ACC112 (cell line): ENCODE data around the gene SMS.
A peak's percentile ranks its signal among the peaks of the same experiment; 100 is the strongest.

Experiments
- H2AFZ ChIP-seq: fragments of 200-600 bp; sonication (generic); one replicate; pipeline ENCODE4 v1.6.0; 2017; ENCODE audit warnings: antibody characterized with exemption, low read length; ENCODE audit not compliant: unreplicated experiment
- H3K27ac ChIP-seq: fragments of 200-600 bp; sonication (generic); 2 replicates; pipeline ENCODE4 v1.5.1; 2014; ENCODE audit warnings: low read depth, mild to moderate bottlenecking, antibody characterized with exemption, low read length, moderate library complexity
- H3K27me3 ChIP-seq: fragments of 200-600 bp; sonication (generic); 2 replicates; pipeline ENCODE4 v1.6.1; 2014; ENCODE audit warnings: mild to moderate bottlenecking, antibody characterized with exemption, low read length, moderate library complexity, mixed read lengths; ENCODE audit not compliant: insufficient read depth
- H3K36me3 ChIP-seq: fragments of 200-600 bp; sonication (generic); 2 replicates; pipeline ENCODE4 v1.6.1; 2016; ENCODE audit warnings: mild to moderate bottlenecking, antibody characterized with exemption, low read length, moderate library complexity, mixed read lengths; ENCODE audit not compliant: insufficient read depth
- H3K4me1 ChIP-seq: fragments of 200-600 bp; sonication (generic); one replicate; pipeline ENCODE4 v1.6.1; 2016; ENCODE audit warnings: low read length, mixed read lengths; ENCODE audit not compliant: insufficient read depth, unreplicated experiment, control insufficient read depth
- H3K4me3 ChIP-seq: fragments of 200-600 bp; sonication (generic); 2 replicates; pipeline ENCODE4 v1.5.1; 2014; ENCODE audit warnings: mild to moderate bottlenecking, low read depth, low read length
- H3K79me2 ChIP-seq: fragments of 200-600 bp; sonication (generic); one replicate; pipeline ENCODE4 v1.6.0; 2016; ENCODE audit warnings: low read length; ENCODE audit not compliant: control insufficient read depth, unreplicated experiment, insufficient read depth

Gene SMS

DNA sequence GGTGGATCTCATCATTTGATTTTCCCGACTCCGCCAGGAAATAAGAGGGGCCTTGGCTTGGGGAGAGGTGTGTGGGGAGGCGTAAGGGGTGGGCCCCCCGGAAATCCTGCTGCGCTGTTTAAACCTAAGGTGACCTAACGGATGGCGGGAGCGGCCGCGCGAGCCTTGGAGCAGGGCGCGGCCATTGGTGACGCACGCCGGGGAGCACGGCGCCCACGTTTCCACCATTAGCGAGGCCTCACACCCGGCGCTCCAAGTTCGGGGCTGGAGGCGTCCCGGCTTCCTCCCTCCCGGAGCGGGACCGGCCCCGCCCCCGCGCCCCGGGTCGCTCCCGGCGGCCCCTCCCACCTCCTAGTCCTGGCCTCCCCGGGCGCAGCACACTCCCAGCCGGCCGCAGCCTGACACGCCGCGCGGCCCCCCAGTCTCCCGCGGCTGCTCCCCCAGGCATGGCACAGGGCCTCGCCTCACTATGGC is at the start of gene SMS:
TSS of gene SMS (plus strand) at position 354 of the 474 bp plus-strand sequence. CDS start at position 470, 116 bp downstream.
- peak within 1 kb of the TSS; percentile 97 for H2AFZ ChIP-seq
- H3K27ac ChIP-seq, result peak within 1 kb of the TSS; percentile 73

DNA sequence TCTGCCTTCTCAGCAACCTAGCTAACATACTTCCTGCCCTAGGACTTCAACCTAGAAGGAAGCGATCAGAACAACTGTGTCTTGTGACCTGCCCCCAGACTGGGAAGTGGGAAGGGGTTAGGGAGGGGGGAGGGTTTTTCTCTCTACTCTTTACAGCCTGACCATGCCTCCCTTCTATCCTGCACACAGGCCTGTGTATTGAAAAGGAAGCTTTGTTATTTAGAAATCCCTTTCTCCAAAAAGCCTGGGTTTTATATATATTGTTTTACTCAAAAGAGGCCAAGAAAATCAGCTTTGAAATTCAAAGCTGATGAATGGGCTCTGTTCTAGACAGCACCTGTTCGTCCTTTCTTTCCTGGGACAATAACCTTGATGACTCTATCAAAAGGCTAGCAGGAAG is 35.2 kb upstream of the SMS start:
- Histone ChIP-seq H3K36me3 (no peaks in the 10 kb centered on the region), H2AFZ (no peak overlapping the region), H3K27me3 (no peaks in the 10 kb centered on the region), H3K4me3 (no peak overlapping the region), H3K4me1 (no peaks in the 10 kb centered on the region), H3K27ac (no peak overlapping the region), H3K79me2 (no peaks in the 10 kb centered on the region)

More for the DNA sequence above, at the start of gene SMS:
- H3K79me2 ChIP-seq, result peaks cover 43% of the 10 kb centered on the region
- peak within 1 kb of the TSS; percentile 93 for H3K4me3 ChIP-seq
- H3K27me3 ChIP-seq, result no peaks in the 10 kb centered on the region
- H3K4me1 ChIP-seq, result peaks cover 27% of the 10 kb centered on the region
- H3K36me3 ChIP-seq, result no peaks in the 10 kb centered on the region

DNA sequence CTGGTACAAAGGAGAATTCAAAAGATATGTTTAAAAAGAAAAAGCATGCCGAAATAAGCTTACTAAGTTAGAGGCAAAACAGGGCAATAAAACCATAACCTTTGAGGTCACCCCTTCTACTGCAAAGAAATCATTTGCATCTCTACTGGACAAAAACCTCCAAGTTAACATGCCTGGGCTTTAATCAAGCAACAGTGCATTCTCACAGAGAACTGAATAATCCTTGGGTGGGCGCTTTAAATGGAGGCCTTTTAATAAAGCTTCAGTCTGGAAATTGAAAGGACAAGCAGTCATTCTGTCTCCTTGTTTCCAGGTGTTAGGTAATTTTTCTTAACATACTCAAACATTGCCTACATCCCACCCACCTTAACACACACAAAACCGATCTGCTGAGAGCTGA is 34.6 kb upstream of the SMS start:
- no peaks in the 10 kb centered on the region for H3K27me3 ChIP-seq
- H2AFZ ChIP-seq, result no peak overlapping the region
- no peaks in the 10 kb centered on the region for H3K4me1 ChIP-seq
- no peaks in the 10 kb centered on the region for H3K79me2 ChIP-seq
- H3K36me3 ChIP-seq, result no peaks in the 10 kb centered on the region
- H3K4me3 ChIP-seq, result no peak overlapping the region
- no peak overlapping the region for H3K27ac ChIP-seq

DNA sequence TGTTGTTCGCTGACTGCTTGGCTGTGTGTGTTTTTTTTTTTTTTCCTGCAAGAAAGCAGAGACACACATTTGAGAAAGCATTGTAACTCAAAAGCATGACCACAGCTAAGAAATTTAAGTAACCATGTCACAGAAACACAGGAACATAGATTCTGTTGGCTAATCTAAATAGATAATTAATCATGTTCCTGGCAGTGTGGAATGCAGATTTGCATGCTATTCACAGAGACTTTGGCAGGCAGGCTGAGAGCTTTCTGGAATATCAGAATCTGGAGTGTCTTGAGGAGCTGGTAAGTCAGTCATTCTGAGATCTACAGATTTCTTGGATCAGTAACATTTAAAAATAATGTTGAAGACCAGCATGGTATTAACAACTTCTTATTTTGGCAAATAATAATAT is 33.2 kb upstream of the SMS start:
- Histone ChIP-seq H3K27me3 (no peaks in the 10 kb centered on the region), H3K4me3 (no peak overlapping the region), H3K36me3 (no peaks in the 10 kb centered on the region), H2AFZ (no peak overlapping the region), H3K4me1 (no peaks in the 10 kb centered on the region), H3K79me2 (no peaks in the 10 kb centered on the region), H3K27ac (no peak overlapping the region)

DNA sequence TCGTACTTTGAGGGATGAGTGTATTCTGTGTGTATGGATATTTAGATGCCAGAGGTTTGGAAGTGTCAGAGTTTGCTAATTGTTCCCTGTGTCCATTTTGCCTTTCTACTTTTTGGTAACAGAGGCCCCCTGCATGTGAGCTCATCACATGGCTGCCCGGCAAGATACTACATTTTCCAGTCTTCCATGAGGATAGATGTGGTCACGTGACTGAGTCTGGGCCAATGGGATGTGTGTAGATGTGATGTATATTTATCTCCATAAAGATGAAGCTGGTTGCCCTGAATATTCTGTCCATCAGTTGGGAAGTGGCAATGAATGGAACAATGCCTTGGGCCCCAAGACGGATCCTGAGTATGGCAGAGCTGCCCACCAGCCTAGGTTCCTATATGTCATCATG is 29.0 kb upstream of the SMS start:
- Histone ChIP-seq H3K36me3 (no peaks in the 10 kb centered on the region), H3K4me3 (no peak overlapping the region), H3K4me1 (no peaks in the 10 kb centered on the region), H2AFZ (no peak overlapping the region), H3K27me3 (no peaks in the 10 kb centered on the region), H3K27ac (no peak overlapping the region), H3K79me2 (no peaks in the 10 kb centered on the region)

DNA sequence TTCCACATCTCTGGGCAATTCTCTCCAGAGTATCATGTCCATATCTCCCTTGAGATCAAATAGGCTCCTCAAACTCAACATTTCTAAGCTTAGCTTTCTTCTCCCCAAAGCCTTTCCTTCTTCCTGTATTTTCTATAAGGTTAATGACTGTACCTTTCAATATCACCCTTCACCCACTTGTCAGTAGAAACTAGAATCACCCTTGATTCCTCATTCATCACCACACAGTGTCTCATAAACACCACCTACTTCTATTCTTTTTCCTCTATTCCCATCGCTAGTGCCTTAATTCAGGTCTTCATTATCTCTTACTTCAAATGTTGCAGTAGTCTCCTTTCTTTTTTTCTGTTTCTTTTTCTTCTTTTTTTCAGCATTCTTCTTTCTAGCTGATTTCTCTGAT is 28.3 kb upstream of the SMS start:
- no peaks in the 10 kb centered on the region for H3K4me1 ChIP-seq
- no peak overlapping the region for H3K27ac ChIP-seq
- H3K27me3 ChIP-seq, result no peaks in the 10 kb centered on the region
- H3K36me3 ChIP-seq, result no peaks in the 10 kb centered on the region
- H3K79me2 ChIP-seq, result no peaks in the 10 kb centered on the region
- no peak overlapping the region for H2AFZ ChIP-seq
- no peak overlapping the region for H3K4me3 ChIP-seq

DNA sequence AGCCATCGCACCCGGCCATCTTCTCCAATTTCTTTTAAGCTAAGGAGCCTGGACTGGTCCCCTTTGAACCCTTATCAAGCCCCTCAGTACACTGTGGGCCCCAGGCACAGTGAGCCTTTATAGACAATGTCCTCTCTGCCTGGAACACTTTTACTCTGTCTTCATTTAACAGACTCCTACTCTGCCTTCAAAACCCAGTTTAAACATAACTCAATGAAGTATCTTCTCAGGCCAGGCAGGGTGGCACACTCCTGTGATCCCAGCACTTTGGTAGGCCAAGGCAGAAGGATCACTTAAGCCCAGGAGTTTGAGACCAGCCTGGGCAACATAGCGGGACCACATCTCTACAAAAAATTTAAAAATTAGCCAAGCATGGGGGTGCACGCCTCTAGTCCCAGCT is 27.5 kb upstream of the SMS start:
- no peak overlapping the region for H3K4me3 ChIP-seq

DNA sequence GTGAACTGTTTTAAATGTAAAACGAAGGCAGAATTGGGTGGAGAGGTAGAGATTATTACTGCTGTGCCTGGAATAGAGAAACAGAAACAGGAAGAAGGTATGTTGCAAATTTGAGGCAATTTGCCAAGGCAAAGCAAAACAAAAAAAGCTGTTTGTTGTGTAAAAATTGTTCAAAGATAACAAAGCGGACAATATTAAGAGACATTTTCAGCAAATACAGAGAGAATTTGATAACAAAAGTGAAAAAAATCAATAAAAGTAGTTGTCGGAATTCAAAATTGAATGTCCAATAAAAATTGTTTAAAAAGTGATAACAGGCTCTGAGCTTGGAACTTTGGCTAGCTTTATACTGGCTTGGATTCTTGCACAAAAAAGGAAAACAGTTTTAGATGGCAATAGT is 14.4 kb upstream of the SMS start:
- no peaks in the 10 kb centered on the region for H3K36me3 ChIP-seq
- H3K27ac ChIP-seq, result peak overlapping the region; percentile 100
- peaks cover 30% of the 10 kb centered on the region for H3K4me1 ChIP-seq
- peak overlapping the region; percentile 73 for H2AFZ ChIP-seq
- H3K27me3 ChIP-seq, result no peaks in the 10 kb centered on the region
- peak overlapping the region; percentile 80 for H3K4me3 ChIP-seq
- no peaks in the 10 kb centered on the region for H3K79me2 ChIP-seq

More for the DNA sequence above, 27.5 kb upstream of the SMS start:
- H3K79me2 ChIP-seq, result no peaks in the 10 kb centered on the region
- no peak overlapping the region for H2AFZ ChIP-seq
- H3K27ac ChIP-seq, result no peak overlapping the region
- no peaks in the 10 kb centered on the region for H3K27me3 ChIP-seq
- no peaks in the 10 kb centered on the region for H3K36me3 ChIP-seq
- no peaks in the 10 kb centered on the region for H3K4me1 ChIP-seq

DNA sequence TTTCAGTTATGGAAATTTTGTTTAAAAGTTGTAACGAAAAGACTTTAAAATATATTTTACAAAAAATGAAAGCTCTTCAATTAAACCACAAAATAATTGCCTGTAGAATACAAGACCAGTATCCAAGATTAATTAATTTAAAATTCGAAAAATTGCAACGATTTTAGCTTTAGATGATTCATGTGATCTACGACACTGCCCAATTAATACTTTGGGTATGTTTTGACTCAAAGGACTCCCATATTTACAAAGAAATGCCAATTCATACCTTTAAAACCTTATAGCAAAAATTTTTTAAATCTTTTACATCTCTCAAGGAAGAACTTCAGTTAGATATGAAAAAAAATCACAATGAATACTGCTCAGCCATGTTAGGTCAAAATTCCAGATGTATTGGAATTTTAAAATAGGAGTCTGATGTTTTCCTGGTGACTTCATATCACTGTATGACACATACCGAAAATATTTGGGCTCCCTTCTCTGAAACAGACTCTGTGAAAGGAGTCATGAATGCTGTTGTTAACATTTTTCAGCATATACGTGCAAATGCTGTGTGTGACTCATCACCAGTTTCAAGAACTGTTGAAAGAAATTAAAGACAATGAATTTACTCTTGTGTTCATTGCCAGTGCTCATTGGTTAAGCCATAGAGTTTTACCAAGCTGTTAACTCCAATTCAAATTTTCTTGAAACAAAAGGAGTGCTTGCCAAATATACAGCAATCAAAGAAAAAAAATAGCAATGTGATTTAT is 13.8 kb upstream of the SMS start:
- peaks cover 36% of the 10 kb centered on the region for H3K4me1 ChIP-seq
- H3K36me3 ChIP-seq, result no peaks in the 10 kb centered on the region
- H2AFZ ChIP-seq, result peak overlapping the region; percentile 73
- H3K79me2 ChIP-seq, result no peaks in the 10 kb centered on the region
- peak overlapping the region; percentile 100 for H3K27ac ChIP-seq
- no peaks in the 10 kb centered on the region for H3K27me3 ChIP-seq
- H3K4me3 ChIP-seq, result peak overlapping the region; percentile 80

DNA sequence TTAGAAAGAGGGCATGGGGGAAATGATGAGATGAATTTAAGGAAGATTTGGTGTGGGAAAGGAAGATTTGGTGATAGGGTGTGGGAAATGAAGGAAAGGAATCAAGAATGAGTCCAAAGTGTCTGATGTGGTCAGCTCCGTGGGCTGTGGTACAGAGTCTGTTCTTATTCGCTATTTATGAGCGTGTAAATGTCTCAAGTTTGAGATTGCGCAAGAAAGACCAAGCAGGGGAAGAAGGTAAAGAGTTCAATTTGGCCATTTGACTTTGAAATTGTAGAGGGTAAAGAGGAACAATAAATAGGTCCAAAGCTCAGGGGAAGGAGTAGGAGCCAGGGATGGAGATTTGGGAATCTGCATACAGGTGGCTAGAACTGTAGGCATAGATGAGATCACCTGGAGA is 11.3 kb upstream of the SMS start:
- Histone ChIP-seq H3K4me1 (peaks cover 48% of the 10 kb centered on the region), H3K27ac (no peak overlapping the region), H3K27me3 (no peaks in the 10 kb centered on the region), H3K79me2 (no peaks in the 10 kb centered on the region), H3K36me3 (no peaks in the 10 kb centered on the region), H3K4me3 (no peak overlapping the region), H2AFZ (no peak overlapping the region)

DNA sequence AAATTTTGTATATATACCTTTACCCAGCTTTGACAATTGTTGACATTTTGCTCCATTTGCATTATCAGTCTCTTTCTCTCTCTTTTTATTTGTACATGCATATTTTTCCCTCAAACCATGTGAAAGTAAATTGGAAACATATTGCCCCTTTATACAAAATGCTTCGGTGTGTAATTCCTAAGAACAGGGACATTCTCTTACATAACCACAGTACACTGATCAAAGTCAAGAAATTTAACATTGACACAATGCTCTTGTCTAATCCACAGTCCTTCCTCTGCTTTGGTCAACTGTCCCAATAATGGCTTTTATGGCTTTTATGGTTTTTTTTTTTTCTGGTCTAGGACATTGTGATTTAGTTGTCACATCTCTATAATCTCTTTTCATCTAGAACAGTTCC is 9.5 kb upstream of the SMS start:
- peaks cover 48% of the 10 kb centered on the region for H3K4me1 ChIP-seq
- no peaks in the 10 kb centered on the region for H3K79me2 ChIP-seq
- H3K27me3 ChIP-seq, result no peaks in the 10 kb centered on the region
- 0 out of 2 replicates have a peak overlapping the region, but pooled peaks have one; percentile 9 for H3K27ac ChIP-seq
- no peaks in the 10 kb centered on the region for H3K36me3 ChIP-seq
- H2AFZ ChIP-seq, result no peak overlapping the region
- no peak overlapping the region for H3K4me3 ChIP-seq
